GM06990 (cell line): ENCODE measurements around the gene CPN2.

Experiments used
- DNase-seq: peaks from one replicate; pipeline ENCODE4 v3.0.0-alpha.2; 2011; ENCODE audit not compliant: insufficient read length; ENCODE audit errors: extremely low read depth
- H3K27me3 ChIP-seq: replicated peaks from 2 replicates; pipeline ENCODE4 v1.6.0; 2011; ENCODE audit warnings: low read length; ENCODE audit not compliant: control insufficient read depth, insufficient read depth
- H3K36me3 ChIP-seq: 2 replicates; pipeline ENCODE4 v1.5.1; 2011; ENCODE audit warnings: low read length; ENCODE audit not compliant: control insufficient read depth, insufficient read depth
- H3K4me3 ChIP-seq: replicated peaks from 2 replicates; pipeline ENCODE4 v1.5.1; 2011; ENCODE audit warnings: low read depth, mild to moderate bottlenecking, control low read depth, low read length
- TF ChIP-seq, protein P1 (sequence below): IDR thresholded peaks from 2 replicates; pipeline ENCODE4 v1.5.1; 2011; ENCODE audit warnings: low read length, control low read depth, mild to moderate bottlenecking, inconsistent platforms; ENCODE audit not compliant: insufficient read depth, poor library complexity, severe bottlenecking

CPN2 gene

DNA sequence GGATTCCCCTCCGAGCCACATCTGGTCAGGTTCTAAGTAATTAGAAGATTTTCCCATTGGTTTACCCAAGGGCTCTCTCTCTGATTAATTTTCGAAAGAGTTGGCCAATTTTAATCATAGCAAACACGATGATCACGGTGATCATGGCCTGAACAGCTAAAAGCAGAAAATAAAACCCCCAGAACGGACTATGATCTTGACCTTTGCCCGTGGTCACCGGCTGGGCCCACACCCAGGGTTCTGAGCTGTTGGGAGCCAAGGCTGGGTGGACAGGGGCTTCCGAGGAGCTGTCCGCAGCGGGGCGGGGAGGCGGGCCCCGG, 45.4 kb upstream of the CPN2 start:
- TF ChIP-seq, protein P1, sequence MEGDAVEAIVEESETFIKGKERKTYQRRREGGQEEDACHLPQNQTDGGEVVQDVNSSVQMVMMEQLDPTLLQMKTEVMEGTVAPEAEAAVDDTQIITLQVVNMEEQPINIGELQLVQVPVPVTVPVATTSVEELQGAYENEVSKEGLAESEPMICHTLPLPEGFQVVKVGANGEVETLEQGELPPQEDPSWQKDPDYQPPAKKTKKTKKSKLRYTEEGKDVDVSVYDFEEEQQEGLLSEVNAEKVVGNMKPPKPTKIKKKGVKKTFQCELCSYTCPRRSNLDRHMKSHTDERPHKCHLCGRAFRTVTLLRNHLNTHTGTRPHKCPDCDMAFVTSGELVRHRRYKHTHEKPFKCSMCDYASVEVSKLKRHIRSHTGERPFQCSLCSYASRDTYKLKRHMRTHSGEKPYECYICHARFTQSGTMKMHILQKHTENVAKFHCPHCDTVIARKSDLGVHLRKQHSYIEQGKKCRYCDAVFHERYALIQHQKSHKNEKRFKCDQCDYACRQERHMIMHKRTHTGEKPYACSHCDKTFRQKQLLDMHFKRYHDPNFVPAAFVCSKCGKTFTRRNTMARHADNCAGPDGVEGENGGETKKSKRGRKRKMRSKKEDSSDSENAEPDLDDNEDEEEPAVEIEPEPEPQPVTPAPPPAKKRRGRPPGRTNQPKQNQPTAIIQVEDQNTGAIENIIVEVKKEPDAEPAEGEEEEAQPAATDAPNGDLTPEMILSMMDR, result no peak
- H3K4me3 ChIP-seq, result no peak overlapping the region
- H3K36me3 ChIP-seq, result no peaks in the 10 kb centered on the region
- no peak for DNase-seq
- no peaks in the 10 kb centered on the region; the same call in 1 of the 2 replicates for H3K27me3 ChIP-seq

DNA sequence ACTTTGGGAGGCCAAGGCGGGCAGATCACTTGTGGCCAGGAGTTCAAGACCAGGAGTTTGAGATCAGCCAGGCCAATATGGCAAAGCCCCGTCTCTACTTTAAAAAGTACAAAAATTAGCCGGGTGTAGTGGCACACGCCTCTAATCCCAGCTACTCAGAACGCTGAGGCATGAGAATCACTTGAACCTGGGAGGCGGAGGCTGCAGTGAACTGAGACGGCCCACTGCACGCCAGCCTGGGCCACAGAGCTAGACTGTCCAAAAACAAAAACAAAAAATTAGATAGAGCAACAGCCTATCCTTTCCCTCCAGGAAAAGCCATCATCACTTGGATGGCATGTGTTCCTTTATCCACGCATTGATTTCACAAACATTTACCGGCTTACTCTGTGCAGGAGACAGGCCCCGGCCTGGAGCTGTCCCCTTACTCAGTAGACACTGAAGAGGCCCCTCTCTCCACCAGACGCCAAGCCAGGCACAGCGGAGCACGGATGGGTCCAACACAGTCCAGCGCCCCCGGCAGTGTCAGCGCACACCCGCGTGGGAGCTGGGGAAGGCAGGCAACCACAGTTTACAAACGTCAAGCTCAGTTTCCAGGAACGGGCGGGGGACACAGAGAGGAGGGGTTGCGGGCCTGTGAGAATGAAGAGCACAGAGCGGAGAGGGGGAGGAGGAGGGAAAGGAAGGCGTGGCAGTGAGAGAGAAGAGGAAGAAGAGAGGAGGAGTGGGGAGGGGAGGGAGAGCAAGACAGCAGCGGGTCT, 44.8 kb upstream of the CPN2 start:
- TF ChIP-seq, protein P1, result no peak
- Histone ChIP-seq H3K27me3 (no peaks in the 10 kb centered on the region; the same call in 1 of the 2 replicates), H3K36me3 (no peaks in the 10 kb centered on the region), H3K4me3 (no peak overlapping the region)
- no peak for DNase-seq

DNA sequence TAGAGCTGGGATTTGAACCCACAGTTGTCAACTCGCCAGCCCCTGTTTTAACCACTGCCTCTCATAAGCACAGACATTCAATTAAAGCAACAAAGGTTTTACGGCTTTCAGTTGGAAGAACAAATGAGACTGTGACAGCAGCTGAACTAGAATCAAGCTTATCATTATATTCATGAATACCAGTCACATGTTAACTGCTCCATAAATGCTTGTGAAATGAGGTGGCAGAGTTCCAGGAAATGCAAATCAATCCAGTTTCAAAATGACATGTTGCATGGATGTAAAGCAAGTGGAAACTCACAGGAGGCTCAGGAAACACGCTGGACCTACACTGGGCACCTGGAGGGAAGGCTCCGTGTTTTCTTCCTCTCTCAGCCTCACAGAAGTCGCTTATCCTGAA, 44.1 kb upstream of the CPN2 start:
- DNase-seq, result no peak
- Histone ChIP-seq H3K4me3 (no peak overlapping the region), H3K27me3 (no peaks in the 10 kb centered on the region; the same call in 1 of the 2 replicates), H3K36me3 (no peaks in the 10 kb centered on the region)
- TF ChIP-seq, protein P1, result no peak

DNA sequence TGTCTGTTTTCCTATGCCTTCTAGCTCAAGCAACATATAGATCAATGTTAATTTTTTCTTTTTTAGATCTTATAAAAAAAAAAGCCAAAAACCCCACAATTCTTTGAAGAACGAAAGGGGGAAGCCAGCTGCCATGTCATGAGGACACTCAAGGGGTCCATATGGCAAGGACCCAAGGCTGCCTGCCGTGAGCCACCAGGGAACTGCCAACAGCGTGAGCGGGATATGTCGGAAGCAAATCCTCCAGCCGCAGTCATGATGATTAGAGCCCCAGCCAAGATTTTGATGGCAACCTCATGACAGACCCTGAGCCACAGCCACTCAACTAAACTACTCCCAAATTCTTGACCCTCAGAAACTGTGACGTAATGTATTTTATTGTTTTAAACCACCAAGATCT, 41.4 kb upstream of the CPN2 start:
- Histone ChIP-seq H3K27me3 (no peaks in the 10 kb centered on the region; the same call in 1 of the 2 replicates), H3K36me3 (no peaks in the 10 kb centered on the region), H3K4me3 (no peak overlapping the region)
- TF ChIP-seq, protein P1, result no peak
- no peak for DNase-seq

DNA sequence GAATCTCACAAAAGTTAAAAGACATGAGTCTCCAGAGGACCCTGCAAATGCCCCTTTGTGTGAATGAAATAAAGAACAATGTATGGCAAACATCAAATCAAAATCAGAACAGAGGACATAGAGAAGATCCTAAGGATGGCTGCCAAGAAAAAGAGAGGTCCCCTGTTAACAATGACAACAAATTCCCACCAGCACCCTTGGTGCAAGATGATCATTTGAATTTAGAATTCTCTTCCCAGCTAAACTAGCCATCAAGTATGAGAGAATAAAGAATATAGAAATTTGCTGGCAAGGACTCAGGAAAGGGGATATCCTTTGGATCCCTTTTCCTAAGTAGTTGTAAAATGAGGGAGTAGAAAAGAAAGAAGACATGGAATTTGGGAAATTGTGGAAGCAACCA, 39.7 kb upstream of the CPN2 start:
- TF ChIP-seq, protein P1, result no peak
- no peak for DNase-seq
- H3K36me3 ChIP-seq, result no peaks in the 10 kb centered on the region
- no peak overlapping the region for H3K4me3 ChIP-seq
- H3K27me3 ChIP-seq, result no peaks in the 10 kb centered on the region; the same call in 1 of the 2 replicates
